ENCODE results near the gene CYP4F22.

DNA sequence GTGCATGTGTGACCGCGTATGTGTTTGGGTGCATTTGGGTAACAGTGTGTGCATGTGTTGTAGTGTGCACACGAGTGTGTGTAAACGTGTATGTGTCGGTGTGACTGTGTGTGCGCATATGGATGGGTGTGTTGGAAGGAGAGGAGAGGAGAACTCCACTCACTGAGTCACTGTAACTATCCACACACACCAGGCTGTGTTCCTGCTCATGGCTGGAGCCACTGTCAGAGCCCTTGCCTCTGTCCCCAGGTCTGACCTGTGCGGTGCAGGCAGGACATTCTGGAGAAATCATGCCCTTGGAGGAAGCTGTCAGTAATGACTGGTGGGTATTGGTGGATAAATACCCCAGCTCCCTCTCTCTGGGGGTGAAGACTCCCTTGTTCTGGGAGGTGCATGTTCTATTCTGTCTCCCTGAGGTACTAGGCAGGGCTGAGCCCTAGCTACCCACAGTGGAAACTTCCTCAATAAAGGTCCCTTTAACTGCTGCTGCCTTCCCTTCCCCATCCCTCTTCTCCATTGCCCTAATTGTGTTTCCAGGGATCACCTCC lies 48.4 kb downstream of the CYP4F22 start:
- TF ChIP-seq POLR2AphosphoS5 (IDR thresholded peaks at IDR 0.05) (no peak), EP300 (IDR thresholded peaks at IDR 0.05) (no peak)
